K562 (cell line): ENCODE measurements around the gene IQGAP3. TPM values are rescaled to one million over a fixed set of nuclear protein-coding genes. Genes with fewer than 3 reads are reported as not detected.

Source experiments
- CREB1 ChIP-seq, 2 experiments: sonication (generic) in 1 of 2; formaldehyde crosslinking in 1 of 2; IDR thresholded peaks; 2 replicates each; pipeline versions ENCODE4 v1.6.1 to v1.8.0; 2012 to 2022; ENCODE audit warnings: inconsistent platforms in 1 of 2, mild to moderate bottlenecking in 1 of 2, missing genetic modification reagents in 1 of 2, moderate library complexity in 1 of 2
- EZH2 ChIP-seq: IDR thresholded peaks from 2 replicates; pipeline ENCODE4 v1.6.1; 2012; ENCODE audit warnings: low read depth, mild to moderate bottlenecking, inconsistent platforms, low read length, borderline replicate concordance
- KAT7 ChIP-seq: sonication (generic); formaldehyde crosslinking; IDR thresholded peaks from 2 replicates; pipeline ENCODE4 v1.8.0; 2022; ENCODE audit warnings: missing genetic modification reagents, mild to moderate bottlenecking, borderline replicate concordance
- MAZ ChIP-seq, 2 experiments: fragments of 450-650 bp in 1 of 2; sonication (generic) in 1 of 2; formaldehyde crosslinking; IDR thresholded peaks in 1 of 2; conservative IDR thresholded peaks in 1 of 2; 2 replicates each; pipeline versions ENCODE4 v1.4.0 to v1.5.0; 2020; ENCODE audit warnings: mild to moderate bottlenecking in 1 of 2, missing genetic modification reagents in 1 of 2
- NEUROD1 ChIP-seq: fragments of 150-350 bp; IDR thresholded peaks from 2 replicates; pipeline ENCODE4 v1.6.1; 2014; ENCODE audit warnings: borderline replicate concordance, low read length, low read depth; ENCODE audit not compliant: partially characterized antibody
- RBFOX2 ChIP-seq: fragments of 200-400 bp; formaldehyde crosslinking; IDR thresholded peaks from 2 replicates; pipeline ENCODE4 v1.6.1; 2017; ENCODE audit warnings: low read depth, mild to moderate bottlenecking, low read length, moderate library complexity
- TBL1XR1 ChIP-seq, 2 experiments: IDR thresholded peaks; 2 replicates each; pipeline ENCODE4 v1.6.1; 2012; ENCODE audit warnings: improper control_type of control experiment in 2 of 2, low read length in 2 of 2, mild to moderate bottlenecking in 1 of 2
- ZNF174 ChIP-seq: fragments of 250-450 bp; sonication (Bioruptor Pico); IDR thresholded peaks from 2 replicates; pipeline ENCODE4 v1.4.0; 2020; ENCODE audit warnings: mild to moderate bottlenecking
- polyA plus RNA-seq, 8 experiments: library from polyadenylated mRNA; depleted of rRNA in 4 of 8; stranded (reverse) in 5 of 8; unstranded in 3 of 8; fragments of >200 nt; fragmentation: Nextera tagmentation in 2 of 8; fragmentation: Illumina TruSeq in 1 of 8; extraction: Ambion mirVana in 2 of 8; extraction: Trizol in 1 of 8; gene quantifications; 2 replicates each; pipeline versions ENCODE4 v1.2.1 to v1.2.3, GENCODE V29; 2011 to 2014; ENCODE audit warnings: inconsistent platforms in 1 of 8, missing spikeins in 1 of 8
- total RNA-seq, 7 experiments: library from RNA; depleted of rRNA in 6 of 7; stranded (reverse); fragments of >200 nt in 6 of 7; fragmentation: Illumina TruSeq in 2 of 7; extraction: Trizol in 2 of 7; gene quantifications; 2 replicates each; pipeline versions ENCODE4 v1.2.1 to v1.2.3, GENCODE V29; 2011 to 2021; ENCODE audit warnings: low replicate concordance in 1 of 7
- TF ChIP-seq, protein P1 (sequence below), 2 experiments: fragments of 150-350 bp in 1 of 2; IDR thresholded peaks; 2 replicates each; pipeline ENCODE4 v1.6.1; 2012 to 2016; ENCODE audit warnings: low read depth in 2 of 2, low read length in 2 of 2, mild to moderate bottlenecking in 1 of 2, moderate library complexity in 1 of 2
- TF ChIP-seq, protein P2 (sequence below): fragments of 250-450 bp; sonication (Bioruptor Pico); IDR thresholded peaks from 2 replicates; pipeline ENCODE4 v1.5.0; 2020; ENCODE audit warnings: mild to moderate bottlenecking
- TF ChIP-seq, protein P3 (sequence below): fragments of 250-450 bp; sonication (Bioruptor Pico); IDR thresholded peaks from 2 replicates; pipeline ENCODE4 v1.8.0; 2022; ENCODE audit warnings: inconsistent platforms
- TF ChIP-seq, protein P4 (sequence below): fragments of 450-650 bp; IDR thresholded peaks from 2 replicates; pipeline ENCODE4 v1.6.1; 2018; ENCODE audit not compliant: partially characterized antibody

IQGAP3 gene
- total and polyA plus RNA-seq, 9 of the 15 experiments (the other 6 are each of a cell fraction or from before 2014, with no cell fraction given), result 1.4 to 16.6 (median 11.9) TPM

DNA sequence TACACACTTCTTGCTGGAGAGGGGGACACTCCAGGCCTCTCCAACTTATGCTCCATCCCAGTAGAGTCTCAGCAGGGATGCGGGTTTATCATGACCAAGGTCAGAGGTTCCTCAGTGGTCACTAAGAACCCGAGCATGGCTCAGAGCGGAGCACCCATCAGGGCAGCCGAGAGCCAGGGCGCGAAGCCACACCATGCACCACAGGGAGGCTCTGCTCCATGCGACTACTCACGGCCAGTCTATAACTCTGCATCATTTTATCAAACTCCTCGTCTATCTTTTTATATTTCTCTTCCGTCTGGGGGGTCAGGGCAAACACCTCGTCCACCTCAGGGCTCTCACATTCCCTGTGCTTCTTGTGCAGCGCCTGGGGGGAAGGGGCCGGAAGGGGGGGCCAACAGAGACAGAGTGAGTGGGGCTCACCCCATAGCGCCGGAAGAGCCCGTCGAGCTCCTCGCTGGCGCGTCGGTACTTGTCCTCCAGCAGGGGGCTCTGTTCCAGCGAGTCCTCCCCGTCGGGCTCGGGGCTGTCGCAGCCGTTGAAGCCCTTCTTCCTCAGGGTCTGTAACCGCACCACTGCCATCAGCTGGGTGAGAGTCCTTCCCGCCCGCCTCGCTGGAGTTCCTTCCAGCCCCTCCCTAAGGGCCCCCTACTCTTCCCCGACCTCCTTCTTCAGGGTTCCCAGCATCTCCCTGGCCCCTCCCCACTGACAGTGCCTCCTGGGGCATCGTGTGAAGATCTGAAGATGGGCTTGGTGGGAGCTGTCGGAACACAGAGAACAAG is 91.8 kb downstream of the IQGAP3 start (continued):
- TF ChIP-seq MAZ (CRISPR knock-in tag; conservative IDR thresholded peaks at IDR 0.05 in 1 of 2, IDR thresholded peaks at IDR 0.05 in 1 of 2) (no peak; a peak in 1 of 4 replicates), CREB1 (IDR thresholded peaks at IDR 0.05) (0 out of 2 replicates have a peak, but pooled peaks have one; percentile 19), CREB1 (CRISPR knock-in tag; IDR thresholded peaks at IDR 0.05) (peak; percentile 52; the same call in 1 of the 2 replicates), ZNF174 (CRISPR knock-in tag) (no peak), KAT7 (CRISPR knock-in tag) (0 out of 2 replicates have a peak, but pooled peaks have one; percentile 13), EZH2 (no peak), TBL1XR1 (IDR thresholded peaks at IDR 0.05; ENCODE audit: low read length in 2 of 2) (no peak), RBFOX2 (0 out of 2 replicates have a peak, but pooled peaks have one; percentile 18), NEUROD1 (no peak)
- TF ChIP-seq, protein P1, sequence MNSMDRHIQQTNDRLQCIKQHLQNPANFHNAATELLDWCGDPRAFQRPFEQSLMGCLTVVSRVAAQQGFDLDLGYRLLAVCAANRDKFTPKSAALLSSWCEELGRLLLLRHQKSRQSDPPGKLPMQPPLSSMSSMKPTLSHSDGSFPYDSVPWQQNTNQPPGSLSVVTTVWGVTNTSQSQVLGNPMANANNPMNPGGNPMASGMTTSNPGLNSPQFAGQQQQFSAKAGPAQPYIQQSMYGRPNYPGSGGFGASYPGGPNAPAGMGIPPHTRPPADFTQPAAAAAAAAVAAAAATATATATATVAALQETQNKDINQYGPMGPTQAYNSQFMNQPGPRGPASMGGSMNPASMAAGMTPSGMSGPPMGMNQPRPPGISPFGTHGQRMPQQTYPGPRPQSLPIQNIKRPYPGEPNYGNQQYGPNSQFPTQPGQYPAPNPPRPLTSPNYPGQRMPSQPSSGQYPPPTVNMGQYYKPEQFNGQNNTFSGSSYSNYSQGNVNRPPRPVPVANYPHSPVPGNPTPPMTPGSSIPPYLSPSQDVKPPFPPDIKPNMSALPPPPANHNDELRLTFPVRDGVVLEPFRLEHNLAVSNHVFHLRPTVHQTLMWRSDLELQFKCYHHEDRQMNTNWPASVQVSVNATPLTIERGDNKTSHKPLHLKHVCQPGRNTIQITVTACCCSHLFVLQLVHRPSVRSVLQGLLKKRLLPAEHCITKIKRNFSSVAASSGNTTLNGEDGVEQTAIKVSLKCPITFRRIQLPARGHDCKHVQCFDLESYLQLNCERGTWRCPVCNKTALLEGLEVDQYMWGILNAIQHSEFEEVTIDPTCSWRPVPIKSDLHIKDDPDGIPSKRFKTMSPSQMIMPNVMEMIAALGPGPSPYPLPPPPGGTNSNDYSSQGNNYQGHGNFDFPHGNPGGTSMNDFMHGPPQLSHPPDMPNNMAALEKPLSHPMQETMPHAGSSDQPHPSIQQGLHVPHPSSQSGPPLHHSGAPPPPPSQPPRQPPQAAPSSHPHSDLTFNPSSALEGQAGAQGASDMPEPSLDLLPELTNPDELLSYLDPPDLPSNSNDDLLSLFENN (IDR thresholded peaks at IDR 0.05; ENCODE audit: low read depth in 2 of 2, low read length in 2 of 2), result no peak
- TF ChIP-seq, protein P2, sequence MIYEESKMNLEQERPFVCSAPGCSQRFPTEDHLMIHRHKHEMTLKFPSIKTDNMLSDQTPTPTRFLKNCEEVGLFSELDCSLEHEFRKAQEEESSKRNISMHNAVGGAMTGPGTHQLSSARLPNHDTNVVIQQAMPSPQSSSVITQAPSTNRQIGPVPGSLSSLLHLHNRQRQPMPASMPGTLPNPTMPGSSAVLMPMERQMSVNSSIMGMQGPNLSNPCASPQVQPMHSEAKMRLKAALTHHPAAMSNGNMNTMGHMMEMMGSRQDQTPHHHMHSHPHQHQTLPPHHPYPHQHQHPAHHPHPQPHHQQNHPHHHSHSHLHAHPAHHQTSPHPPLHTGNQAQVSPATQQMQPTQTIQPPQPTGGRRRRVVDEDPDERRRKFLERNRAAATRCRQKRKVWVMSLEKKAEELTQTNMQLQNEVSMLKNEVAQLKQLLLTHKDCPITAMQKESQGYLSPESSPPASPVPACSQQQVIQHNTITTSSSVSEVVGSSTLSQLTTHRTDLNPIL (CRISPR knock-in tag), result no peak
- TF ChIP-seq, protein P3, sequence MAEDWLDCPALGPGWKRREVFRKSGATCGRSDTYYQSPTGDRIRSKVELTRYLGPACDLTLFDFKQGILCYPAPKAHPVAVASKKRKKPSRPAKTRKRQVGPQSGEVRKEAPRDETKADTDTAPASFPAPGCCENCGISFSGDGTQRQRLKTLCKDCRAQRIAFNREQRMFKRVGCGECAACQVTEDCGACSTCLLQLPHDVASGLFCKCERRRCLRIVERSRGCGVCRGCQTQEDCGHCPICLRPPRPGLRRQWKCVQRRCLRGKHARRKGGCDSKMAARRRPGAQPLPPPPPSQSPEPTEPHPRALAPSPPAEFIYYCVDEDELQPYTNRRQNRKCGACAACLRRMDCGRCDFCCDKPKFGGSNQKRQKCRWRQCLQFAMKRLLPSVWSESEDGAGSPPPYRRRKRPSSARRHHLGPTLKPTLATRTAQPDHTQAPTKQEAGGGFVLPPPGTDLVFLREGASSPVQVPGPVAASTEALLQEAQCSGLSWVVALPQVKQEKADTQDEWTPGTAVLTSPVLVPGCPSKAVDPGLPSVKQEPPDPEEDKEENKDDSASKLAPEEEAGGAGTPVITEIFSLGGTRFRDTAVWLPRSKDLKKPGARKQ, result no peak
- TF ChIP-seq, protein P4, sequence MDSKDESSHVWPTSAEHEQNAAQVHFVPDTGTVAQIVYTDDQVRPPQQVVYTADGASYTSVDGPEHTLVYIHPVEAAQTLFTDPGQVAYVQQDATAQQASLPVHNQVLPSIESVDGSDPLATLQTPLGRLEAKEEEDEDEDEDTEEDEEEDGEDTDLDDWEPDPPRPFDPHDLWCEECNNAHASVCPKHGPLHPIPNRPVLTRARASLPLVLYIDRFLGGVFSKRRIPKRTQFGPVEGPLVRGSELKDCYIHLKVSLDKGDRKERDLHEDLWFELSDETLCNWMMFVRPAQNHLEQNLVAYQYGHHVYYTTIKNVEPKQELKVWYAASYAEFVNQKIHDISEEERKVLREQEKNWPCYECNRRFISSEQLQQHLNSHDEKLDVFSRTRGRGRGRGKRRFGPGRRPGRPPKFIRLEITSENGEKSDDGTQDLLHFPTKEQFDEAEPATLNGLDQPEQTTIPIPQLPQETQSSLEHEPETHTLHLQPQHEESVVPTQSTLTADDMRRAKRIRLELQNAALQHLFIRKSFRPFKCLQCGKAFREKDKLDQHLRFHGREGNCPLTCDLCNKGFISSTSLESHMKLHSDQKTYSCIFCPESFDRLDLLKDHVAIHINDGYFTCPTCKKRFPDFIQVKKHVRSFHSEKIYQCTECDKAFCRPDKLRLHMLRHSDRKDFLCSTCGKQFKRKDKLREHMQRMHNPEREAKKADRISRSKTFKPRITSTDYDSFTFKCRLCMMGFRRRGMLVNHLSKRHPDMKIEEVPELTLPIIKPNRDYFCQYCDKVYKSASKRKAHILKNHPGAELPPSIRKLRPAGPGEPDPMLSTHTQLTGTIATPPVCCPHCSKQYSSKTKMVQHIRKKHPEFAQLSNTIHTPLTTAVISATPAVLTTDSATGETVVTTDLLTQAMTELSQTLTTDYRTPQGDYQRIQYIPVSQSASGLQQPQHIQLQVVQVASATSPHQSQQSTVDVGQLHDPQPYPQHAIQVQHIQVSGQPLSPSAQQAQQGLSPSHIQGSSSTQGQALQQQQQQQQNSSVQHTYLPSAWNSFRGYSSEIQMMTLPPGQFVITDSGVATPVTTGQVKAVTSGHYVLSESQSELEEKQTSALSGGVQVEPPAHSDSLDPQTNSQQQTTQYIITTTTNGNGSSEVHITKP, result no peak
